Measurements from ENCODE around the gene EME2.

DNA sequence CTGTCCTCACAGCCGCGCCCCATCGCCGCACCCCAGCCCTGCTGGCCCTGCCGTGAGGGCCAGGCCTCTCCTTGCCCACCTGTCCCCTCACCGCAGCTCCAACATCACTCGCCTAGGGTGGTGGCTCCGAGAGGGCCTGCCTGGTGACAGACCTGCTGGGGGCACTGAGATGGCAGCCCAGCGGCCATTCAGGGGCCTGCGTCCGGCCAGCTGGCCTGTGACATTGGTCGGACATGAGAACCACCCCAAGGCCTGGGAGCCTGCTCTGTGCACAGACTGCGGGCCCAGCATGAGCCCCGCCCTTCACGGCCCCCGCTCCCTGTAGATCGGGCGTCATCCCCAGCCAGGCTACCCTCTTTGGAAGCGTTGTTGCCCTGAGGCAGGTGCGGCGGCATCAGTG lies 13.1 kb upstream of the EME2 start:
- TF ChIP-seq, protein P1, sequence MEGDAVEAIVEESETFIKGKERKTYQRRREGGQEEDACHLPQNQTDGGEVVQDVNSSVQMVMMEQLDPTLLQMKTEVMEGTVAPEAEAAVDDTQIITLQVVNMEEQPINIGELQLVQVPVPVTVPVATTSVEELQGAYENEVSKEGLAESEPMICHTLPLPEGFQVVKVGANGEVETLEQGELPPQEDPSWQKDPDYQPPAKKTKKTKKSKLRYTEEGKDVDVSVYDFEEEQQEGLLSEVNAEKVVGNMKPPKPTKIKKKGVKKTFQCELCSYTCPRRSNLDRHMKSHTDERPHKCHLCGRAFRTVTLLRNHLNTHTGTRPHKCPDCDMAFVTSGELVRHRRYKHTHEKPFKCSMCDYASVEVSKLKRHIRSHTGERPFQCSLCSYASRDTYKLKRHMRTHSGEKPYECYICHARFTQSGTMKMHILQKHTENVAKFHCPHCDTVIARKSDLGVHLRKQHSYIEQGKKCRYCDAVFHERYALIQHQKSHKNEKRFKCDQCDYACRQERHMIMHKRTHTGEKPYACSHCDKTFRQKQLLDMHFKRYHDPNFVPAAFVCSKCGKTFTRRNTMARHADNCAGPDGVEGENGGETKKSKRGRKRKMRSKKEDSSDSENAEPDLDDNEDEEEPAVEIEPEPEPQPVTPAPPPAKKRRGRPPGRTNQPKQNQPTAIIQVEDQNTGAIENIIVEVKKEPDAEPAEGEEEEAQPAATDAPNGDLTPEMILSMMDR (IDR thresholded peaks at IDR 0.05) = no peak
- TF ChIP-seq POLR2A (IDR thresholded peaks at IDR 0.05) = no peak

Measured in heart left ventricle (tissue), 13 donors.